Fibroblast of the conjunctiva (primary cell): ENCODE results near the gene NQO2.
"Not testable (repeated sequence)": the region's sequence is repeated elsewhere in the genome, so short reads cannot be mapped to it uniquely, and the experiment has no call there.

ENCODE experiments used
- DNase-seq: peaks from one replicate; pipeline ENCODE4 v3.0.0-alpha.2; 2010; ENCODE audit warnings: low read depth

NQO2 gene

DNA sequence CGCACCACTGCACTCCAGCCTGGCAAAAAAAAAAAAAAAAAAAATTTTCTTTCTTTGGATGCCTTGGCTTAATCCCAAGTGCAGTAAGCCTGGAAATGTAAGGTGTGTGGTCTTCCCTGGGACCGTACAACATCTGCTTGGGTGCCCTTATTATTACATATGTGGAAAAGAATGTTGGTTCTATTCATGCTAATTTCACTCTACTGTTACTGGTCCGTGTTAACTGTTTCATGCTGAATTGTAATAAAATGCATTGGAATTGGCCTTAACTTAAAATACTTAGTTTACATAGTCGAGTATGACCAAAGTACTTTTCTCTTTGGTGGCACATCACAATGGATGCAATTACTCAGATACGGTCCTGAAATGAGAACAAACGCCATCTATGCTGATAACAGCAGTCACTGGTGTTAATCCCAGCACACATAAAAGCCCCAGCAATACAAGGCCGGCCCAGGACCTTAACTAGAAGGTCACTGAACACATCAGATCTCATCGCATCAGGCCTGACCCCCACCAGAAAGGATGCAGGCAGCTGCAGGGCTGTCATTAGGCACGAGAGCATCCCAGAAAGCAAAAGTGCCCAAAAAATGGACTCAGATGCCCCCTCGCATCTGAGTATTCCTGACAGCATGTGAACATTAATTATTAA, 29.5 kb upstream of the NQO2 start:
- DNase-seq = no peak

DNA sequence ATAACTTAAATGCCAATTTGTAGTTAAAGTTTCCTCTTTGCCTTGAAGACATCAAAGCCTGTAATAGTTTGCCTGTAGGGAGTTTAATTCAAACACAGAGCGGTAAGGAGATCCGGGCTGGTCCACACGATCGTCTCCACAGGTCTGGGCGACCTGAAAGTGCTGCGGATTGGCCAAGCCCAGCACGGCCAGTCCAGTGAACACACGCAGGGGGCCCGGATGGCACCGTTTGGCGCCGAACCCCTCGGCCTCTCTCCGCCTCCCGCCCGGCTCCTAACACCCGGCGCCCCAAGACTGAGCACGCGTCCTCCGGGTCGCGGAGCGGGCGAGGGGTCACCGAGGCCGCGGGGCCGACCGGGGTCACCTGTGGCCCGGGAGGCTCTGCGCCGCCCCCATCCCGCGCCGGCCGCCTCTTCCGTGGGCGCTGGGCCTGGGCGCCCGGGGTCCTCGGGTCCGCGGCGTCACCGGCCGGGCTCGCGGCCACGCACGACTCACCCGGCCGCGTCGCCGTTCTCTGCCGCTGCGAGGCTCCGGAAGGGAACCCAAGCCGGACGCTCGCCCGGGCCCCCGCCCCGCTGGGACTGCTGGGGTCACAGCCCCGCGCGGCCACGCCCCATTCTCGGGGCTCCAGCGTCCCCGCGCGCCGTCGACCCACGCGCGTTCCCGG, 28.8 kb upstream of the NQO2 start:
- DNase-seq = no peak

DNA sequence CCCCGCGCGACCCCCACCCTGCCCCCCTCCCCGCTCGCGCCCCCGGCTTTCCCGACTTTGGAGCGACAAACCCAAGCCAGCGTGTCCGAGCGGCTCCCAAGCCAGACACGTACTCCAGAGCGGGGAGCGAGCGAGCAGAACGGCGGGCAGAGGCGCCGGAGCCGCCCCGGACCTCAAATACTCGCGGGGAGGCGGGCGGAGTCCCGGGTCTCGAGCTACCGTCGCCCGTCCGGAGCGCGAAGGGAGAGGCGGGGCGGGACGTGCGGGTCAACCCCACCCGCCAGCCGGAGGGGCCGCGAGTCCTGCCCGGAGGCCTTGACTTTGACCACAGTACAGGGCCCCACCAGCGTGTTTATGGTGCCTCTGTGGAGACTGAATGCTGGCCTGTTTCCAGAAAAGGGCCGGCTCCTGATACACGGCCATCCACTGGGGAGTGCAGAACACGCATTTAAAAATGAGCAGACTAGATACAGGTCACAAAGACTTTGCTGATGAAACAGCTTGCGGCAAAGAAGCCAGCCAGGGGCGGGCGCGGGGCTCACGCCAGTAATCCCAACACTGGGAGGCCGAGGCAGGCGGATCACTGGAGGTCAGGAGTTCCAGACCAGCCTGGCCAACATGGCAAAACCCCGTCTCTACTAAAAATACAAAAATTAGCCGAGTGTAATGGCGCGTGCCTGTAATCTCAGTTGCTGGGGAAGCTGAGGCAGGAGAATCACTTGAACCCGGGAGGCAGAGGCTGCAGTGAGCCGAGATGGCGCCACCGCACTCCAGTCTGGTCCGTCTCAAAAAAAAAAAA, 28.1 kb upstream of the NQO2 start, which contains the start of gene SERPINB6:
TSS of gene SERPINB6 (minus strand) at position 148 of the 799 bp plus-strand sequence. CDS start 12,235 bp downstream, outside the sequence.
- peak; percentile 78 for DNase-seq

DNA sequence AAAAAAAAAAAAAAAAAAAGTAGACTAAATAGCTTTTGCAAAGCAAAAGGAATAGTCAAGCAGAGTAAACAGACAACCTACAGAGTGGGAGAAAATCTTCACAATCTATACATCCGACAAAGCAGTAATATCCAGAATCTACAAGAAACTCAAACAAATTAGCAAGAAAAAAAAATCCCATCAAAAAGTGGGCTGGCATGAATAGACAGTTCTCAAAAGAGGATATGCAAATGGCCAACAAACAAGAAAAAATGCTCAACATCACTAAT, 27.5 kb upstream of the NQO2 start:
- DNase-seq = not testable (repeated sequence)

DNA sequence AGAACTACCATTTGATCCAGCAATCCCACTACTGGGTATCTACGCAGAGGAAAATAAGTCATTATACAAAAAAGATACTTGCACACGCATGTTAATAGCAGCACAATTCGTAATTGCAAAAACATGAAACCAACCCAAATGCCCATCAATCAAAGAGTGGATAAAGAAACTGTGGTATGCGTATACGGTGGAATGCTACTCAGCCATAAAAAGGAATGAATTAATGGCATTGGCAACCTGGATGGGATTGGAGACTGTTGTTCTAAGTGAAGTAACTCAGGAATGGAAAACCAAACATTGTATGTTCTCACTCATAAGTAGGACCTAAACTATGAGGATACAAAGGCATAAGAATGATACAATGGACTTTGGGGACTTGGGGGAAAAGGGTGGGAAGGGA, 27.0 kb upstream of the NQO2 start:
- not testable (repeated sequence) for DNase-seq

DNA sequence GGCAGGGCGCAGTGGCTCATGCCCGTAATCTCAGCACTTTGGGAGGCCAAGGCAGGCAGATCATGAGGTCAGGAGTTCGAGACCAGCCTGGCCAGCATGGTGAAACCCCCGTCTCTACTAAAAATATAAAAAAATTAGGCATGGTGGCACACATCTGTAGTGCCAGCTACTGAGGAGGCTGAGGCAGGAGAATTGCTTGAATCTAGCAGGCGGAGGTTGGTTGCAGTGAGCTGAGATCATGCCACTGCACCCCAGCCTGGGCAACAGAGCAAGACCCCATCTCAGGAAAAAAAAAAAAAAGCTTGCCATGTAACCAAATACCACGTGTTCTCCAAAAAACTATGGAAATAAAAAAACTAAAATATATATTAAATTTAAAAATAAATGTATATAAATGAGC, 26.5 kb upstream of the NQO2 start:
- DNase-seq = not testable (repeated sequence)

DNA sequence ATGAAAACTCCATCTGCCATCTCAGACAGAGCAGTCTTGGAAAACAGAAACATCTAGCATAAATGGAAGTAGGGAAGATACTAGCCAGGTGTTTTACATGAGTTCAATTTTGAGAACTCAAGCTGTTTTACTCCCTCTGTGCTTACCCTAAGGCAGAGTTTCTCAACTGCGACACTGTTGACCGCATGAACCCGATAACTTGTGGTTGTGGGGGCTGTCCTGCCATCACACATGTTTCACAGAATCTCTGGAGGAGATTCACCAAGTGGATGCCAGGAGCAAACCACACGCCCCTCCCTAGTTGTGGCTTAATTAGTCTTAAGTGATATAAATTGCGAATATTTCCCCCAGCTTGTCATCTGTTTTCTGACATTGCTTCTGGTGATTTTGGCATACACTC, 26.0 kb upstream of the NQO2 start:
- no peak for DNase-seq

DNA sequence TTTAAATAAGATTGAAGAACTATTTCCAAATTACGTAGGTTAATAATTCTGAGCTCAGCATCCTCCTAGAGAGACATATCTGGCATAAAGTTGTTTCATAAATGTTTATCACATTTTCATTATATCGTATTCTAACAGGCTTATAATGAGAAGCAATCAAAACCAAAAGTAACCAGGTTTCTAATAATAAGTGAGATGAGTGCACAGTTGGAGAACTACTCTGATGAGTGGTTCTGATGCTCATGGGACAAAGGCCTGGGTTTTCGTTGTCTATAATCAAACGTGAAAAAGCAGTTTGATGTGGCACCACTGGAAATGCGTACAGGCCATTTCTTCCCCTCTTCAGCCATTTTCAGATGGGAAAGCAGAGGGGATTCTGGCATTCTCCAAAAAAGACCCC, 23.6 kb upstream of the NQO2 start:
- DNase-seq = no peak

DNA sequence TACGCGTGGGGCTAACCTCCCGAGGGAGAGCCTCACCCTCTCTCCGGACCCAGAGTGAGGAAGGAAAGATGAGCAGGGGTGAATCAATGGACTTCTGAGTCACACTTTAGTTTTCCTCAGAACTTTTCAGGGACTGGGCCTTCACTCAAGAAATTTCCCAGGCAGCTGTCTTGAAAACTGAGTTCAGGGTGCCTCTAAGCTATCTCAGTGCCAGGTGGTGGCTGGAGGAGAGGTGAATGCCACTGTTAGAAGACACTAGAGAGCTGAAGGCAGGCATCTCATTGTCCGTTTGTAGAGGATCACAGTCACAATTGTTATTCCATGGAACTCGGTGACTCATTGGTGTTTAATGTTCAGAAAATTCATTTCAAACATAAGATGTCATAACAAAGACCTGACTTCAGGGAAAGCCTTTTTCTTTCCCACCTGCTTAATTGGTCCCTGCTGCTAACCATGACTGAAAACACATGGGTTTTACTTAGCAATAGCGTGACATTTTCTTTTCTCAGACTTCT, 23.1 kb upstream of the NQO2 start:
- no peak for DNase-seq

DNA sequence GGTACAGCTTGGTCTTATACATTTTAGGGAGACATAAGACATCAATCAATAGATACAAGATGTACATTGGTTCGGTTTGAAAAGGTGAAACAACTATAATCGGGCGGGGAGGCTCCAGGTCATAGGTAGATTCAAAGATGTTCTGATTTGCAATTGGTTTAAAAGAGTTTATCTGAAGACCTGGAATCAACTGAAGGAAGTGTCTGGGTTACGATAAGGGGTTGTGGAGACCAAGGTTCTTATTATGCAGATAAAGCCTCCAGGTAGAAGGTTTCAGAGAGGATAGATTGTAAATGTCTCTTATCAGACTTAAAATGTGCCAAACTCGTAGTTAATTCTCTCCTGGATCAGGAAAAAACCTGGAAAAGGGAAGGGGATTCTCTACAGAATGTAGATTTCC, 22.4 kb upstream of the NQO2 start:
- DNase-seq = no peak

DNA sequence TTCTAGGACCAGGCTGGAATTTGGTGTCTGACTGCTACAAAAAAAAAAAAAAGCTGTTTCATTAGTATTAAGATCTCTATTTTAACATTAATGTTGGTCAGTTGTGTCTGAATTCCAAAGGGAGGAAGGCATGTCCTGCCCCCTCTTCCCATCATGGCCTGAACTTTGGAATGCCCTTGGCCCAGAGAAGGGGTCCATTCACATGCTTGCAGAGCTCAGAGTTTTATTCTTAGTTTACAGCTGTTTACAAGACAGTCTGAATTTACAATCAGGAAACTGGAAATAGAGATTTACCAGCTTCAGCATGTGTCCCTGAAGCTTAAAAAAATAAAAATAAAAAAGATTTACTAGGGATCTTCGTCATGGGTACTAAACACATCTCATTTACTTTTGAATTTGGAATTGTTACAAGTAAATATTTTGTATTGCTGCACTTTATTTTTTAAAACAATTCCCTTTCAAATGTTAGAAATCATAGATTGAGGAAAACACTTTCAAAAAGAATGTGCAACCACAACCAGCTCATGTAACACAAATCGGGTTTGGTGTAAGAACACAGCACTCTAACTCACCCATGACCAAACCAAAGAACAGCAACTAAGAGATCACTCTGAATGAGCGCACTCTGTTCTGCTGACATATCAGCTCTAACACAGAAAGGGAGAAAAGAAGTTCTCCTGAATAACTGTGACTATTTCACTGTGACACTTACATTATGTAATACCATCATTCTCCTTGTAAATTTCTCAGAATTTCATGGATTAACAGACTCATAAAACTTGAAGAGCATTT, 21.7 kb upstream of the NQO2 start:
- no peak for DNase-seq

DNA sequence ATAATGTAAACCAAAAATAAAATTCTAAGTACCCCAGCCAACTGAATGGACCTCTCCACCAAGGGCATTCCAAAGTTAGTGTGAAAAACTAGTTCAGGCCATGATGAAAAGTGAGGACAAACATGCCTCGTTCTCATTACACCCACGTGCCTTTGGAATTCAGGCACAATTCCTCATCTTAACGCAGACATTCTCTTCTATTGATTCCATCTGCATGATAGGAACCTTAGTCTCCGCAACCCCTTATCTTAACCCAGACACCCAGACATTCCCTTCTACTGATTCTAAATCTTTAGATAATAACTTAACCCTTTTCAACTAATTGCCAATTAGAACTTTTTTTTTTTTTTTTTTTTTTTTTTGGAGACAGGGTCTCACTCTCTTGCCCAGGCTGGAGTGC, 20.8 kb upstream of the NQO2 start:
- no peak for DNase-seq

DNA sequence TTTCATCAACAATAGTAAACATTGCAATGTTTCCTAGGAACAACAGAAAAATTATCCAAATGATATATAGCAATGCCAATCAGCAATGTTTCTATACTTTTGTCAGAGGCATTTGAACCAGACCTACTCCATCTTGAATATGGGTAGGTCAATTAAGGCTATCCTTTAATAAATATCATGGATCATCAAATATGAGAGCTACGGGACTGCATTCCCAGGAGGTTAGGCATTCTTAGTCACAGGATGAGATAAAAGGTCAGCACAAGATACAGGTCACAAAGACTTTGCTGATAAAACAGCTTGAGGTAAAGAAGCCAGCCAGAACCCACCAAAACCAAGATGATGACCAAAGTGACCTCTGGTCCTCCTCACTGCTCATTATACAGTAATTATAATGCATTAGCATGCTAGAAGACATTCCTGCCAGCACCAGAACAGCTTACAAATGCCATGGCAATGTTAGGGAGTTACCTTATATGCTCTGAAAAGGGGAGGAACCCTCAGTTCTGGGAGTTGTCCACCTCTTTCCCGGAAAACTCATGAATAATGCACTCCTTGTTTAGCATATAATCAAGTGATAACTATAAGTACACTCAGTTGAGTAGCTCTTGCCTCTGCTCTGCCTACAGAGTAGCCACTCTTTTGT, 19.8 kb upstream of the NQO2 start:
- DNase-seq = no peak

DNA sequence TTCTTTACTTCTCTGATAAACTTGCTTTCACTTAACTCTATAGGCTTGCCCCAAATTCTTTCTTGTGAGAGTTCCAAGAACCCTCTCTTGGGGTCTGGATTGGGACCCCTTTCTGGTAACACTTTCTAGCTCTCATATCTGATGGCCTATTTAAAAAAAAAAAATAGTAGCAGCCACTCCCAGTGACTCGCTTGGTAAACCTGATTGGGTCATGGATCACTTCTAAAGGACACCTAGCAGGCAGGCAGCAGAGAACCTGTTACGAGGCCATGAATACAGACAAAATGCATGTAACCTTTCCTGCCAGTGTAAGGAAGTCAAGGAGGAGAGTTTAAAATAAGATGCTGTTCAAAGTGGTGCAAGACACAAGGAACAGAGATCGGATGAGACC, 19.2 kb upstream of the NQO2 start:
- no peak for DNase-seq

DNA sequence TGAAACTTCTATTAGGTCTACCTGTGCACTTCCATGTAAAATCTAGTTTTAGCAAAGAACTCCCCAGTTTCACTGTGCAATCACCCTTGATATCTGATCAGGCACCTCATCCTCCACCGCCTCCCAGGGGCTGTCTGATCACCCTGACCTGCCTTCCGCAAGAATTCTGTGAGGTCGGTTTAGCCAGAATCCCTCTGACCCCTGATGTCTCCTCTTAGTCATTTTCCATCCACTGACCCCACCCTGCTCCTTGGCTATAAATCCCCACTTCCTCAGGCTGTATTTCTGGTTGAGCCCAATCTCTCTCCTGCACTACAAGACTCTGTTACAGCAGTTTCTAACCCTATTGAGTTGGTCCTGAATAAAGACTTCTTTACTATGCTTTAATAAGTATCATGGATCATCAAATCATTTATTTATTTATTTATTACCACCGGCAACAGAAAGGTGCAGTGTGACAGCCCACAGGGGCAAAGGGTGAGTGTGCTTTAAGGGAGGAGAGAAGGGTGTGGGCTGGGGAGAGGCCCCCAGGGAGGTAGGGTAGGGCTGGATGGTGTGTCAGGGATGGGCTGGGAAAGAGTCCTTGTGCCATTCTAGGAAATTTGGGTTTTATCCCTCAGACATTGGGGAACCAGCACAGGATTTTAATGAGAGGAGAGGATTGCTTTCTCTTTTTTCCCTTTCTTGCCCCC, 17.1 kb upstream of the NQO2 start:
- no peak for DNase-seq

DNA sequence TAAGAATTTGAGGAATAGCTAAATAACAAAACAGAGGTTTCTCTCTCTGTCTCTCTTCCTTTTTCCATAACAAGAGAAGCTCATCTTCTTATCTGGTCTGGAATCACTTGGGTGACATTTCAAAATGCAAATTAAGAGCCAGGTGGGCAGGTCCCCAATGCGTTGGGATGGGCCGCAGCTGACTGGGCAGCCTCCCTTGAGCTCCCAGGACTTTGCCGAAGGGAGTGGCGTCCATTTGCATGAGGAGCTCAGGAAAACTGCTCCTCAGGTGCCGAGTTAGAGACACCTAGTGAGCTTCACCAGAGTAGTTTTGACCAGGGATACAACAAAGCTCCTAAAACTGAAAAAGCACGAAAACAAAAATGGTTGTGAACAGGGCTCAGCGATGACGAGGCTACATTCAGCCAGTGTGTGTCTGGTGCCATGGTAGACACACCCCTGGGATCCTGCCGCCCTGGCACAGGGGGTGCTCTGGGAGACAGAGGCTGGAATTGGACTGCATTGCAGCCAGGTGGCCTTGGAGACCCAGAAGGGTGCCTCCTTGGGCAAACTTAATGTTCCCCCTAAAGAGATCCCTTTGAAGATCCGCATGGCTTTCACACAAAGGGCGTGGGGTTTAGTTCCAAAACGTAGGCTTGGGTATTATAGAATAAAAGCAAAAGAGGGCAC, 14.8 kb upstream of the NQO2 start:
- no peak for DNase-seq

DNA sequence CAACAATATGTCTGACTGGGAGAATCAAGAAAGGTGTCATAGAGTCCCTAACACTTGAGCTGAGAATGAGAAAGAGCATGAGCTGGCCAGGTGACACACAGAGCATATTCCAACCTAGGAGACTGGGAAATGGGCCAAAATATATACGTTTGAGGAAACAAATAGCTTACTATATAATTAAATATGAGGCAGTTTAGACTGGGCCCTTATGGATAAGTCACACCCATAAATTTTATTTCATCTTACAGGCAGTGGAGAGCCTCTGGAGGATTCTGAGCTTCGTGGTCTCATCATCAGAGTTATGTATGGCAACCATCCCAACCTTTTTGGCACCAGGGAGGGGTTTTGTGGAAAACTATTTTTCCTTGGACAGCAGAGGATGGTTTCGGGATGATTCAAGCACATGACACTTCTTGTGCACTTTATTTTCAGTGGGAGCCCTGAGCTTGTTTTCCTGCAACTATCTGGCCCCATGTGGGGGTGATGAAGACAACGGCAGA, 12.9 kb upstream of the NQO2 start:
- DNase-seq = peak; percentile 67

DNA sequence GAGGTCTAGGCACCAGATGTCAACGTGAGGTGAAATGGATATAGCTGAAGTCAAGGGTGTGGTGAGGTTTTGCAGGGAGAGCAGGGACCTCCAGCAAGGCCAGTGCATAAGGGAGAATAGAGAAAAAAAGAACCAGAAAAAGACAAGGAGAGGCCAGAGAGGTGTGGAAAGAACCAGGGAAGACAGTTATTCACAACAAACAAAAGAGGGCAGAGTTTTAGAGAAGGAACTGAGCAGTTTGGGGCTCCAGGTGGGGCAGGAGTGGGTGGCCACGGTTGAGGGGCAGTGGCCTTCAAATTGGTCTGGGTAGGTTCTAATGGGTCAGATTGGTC, 11.6 kb upstream of the NQO2 start:
- no peak for DNase-seq

DNA sequence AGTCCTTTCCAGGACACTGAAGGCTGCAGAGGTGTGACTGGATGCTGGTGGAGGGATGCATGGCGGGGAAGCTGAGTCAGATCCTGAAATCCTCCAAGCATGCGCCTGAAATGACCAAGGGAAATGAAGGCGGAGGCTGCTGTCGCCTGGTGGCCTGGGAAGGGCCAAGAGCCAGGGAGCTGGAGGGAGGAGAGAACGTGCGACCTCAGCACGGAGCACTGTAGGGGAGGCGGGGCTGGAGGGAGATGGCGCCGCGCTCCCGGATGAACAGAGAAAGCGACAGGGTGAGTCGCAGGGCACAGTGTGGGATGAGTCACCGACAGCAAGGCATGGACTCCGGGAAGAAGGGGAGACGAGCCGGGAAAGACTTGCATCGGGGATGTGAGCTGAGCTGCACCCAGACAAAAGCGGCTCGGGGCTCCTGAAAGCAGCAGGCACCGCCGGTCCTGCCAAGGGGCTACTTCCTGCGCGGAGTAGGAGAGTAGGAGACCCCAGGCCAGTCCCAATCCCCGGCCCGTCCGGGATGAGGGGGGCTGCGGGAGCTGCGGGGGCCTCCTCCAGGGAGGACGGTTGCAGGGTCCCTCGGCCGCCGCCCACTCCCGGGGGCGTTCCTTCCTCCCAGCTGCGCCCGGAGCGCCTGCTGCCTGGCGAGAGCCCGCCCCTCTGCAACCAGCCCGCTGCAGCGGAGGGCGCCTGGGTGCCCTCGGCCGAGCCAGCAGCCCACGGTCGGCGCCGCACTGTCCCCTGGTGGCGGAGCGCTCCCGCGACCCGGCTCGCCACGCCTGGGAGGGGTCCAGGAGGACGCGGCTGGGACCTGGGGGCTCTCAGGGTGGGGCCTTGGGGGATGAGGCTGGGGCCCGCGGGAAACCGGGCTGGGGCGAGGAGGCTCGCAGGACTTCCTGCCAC, 11.0 kb upstream of the NQO2 start:
- peak; percentile 73 for DNase-seq
